Dedifferentiated amniotic fluid mesenchymal stem cell (primary cell): ENCODE results near the gene RFX2.

Experiments
- DNase-seq: peaks from one replicate; pipeline ENCODE4 v3.0.0-alpha.2; 2016; ENCODE audit errors: extremely low spot score

The RFX2 gene

GRCh38 chr19:6103894-6104293 is 6.4 kb downstream of the RFX2 start:
- DNase-seq = no peak

DNA sequence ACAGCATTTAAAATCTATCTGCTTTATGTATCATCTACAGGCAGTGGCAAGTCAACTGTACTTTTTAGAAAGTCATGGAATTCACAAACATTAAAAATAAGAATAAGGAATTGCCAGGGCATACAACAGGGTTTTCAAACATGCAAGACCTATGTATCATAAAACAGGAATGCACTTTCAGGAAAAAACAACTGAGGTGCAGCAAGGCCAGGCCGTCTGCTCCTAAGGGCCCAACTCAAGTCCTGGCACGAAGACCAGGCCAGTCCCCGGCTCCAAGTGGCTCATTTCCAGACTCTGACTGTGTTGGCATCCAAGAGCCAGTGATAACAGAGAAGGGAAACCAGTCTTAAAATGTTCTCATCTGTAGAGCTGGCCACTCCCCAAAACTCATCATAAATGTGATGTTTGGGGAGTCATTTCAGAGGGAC is 7.1 kb downstream of the RFX2 start:
- peak; percentile 94 for DNase-seq

- DNase-seq = no peak
Measured at GRCh38 chr19:6101991-6102390, 8.3 kb downstream of the RFX2 start.

DNA sequence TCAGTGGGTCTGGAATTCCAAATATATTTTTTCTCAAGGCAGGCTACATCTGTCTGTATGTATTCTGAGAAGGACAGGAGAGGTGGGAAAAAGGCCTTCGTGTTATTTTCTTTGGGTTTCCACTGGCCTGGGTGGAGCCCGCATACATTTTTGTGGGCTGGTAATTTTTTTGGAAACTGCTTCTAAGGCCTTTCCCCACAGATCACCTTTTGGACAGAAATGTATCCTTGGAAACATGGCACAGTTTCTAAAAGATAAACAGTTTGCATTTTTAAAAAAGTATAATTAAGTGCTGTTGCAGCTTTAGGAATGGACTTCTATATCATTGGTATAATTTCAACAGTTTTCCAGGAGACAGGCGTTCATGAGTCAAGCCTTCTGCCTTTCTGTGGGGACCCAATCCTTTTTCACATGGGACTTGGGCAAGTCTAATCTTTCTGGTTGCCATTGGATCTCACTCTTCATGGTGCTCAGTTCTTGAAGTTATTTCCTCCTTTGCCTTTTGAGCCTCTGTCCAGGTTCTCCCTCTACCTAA is 8.9 kb downstream of the RFX2 start:
- DNase-seq = peak; percentile 52

- DNase-seq = no peak
Measured at GRCh38 chr19:6100284-6100915, 9.9 kb downstream of the RFX2 start.

GRCh38 chr19:6099599-6099998 is 10.7 kb downstream of the RFX2 start:
- no peak for DNase-seq

GRCh38 chr19:6099033-6099432 is 11.3 kb downstream of the RFX2 start:
- no peak for DNase-seq

GRCh38 chr19:6098574-6098973 is 11.7 kb downstream of the RFX2 start:
- no peak for DNase-seq

GRCh38 chr19:6097911-6098310 is 12.4 kb downstream of the RFX2 start:
- no peak for DNase-seq

GRCh38 chr19:6095760-6096159 is 14.5 kb downstream of the RFX2 start:
- DNase-seq = no peak

- peak; percentile 85 for DNase-seq
Measured at GRCh38 chr19:6092329-6093286, 17.7 kb downstream of the RFX2 start.

DNA sequence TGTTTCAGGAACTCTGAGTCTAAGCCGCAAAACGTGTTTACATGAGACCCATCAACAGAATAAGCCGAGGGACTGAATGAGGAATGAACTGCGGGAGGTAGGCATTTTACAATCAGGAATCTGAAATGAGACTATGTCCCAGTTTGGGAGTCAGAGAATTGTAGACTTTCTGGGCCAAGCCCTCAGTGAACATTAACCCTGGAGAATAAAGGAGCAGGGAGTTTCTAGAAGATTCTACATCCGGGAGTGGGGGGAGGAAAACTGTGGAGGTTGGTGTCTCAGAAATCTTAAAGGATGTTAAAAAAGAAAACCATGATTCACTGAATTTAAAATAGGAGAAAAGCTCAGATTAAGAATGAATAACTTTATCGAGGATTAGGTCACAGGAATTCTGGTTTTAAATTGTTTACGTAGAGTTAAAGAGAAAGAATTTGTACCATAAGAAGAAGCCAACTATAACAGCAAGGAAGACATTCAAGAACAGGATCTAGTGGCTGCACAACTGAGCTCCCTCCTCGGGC is 18.5 kb downstream of the RFX2 start:
- DNase-seq = peak; percentile 36

- no peak for DNase-seq
Measured at GRCh38 chr19:6090634-6091033, 19.7 kb downstream of the RFX2 start.

DNA sequence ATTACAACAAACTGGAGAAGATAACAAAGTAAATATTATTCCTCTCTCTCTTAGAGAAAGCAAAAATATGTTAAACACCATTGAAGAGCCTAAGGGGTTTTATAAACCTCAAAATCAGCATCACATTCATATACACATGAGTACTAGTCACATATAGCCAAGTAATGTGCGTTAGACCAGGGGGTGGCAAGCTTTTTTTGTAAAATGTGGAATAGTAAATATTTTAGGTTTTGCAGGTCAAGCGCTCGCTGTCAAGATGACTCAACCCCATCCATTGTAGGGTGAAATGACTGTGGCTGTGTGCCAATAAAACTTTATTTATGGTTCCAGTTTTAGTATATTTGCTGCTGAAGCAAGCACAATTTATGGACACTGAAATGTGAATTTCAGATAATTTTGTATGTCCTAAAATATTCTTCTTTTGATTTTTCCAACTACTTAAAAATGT is 21.7 kb downstream of the RFX2 start:
- no peak for DNase-seq

DNA sequence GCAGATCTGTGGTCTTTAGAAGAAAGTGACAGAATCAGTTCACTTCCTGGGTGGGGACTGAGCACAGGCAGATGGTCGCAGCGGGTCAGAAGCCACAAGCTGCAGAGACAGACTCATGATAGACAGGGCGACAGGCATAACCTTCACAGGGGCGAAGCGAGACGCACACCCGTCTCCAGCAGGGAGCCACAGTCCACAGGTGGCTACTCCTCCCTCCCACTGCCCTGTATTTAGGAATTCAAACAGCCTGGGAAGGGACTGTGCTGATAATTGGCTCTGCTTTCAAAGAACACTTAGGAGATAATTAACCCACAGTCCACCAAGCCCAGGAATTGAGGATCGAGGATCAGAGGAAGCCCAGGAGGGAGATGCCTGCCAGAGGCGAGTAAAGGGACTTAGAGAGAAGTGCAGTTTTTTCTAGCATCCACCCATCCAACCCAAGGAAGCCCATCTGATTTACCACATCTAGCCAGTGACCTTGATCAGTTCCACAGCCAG is 23.2 kb downstream of the RFX2 start:
- no peak for DNase-seq

GRCh38 chr19:6086068-6086788 is 24.1 kb downstream of the RFX2 start:
- no peak for DNase-seq

- DNase-seq = no peak
Measured at GRCh38 chr19:6084821-6085220, 25.5 kb downstream of the RFX2 start.

- no peak for DNase-seq
Measured at GRCh38 chr19:6079107-6079506, 31.2 kb downstream of the RFX2 start.

- no peak for DNase-seq
Measured at GRCh38 chr19:6078068-6078467, 32.2 kb downstream of the RFX2 start.

GRCh38 chr19:6076675-6077463 is 33.4 kb downstream of the RFX2 start:
- peak; percentile 95 for DNase-seq

GRCh38 chr19:6076291-6076665 is 34.0 kb downstream of the RFX2 start:
- DNase-seq = no peak
